ENCODE measurements around the gene PBRM1. TPM values are rescaled to one million over a fixed set of nuclear protein-coding genes. Genes with fewer than 3 reads are reported as not detected.

Gene PBRM1
- total RNA-seq, 1 donor from 2014 or later = 62.6 TPM

- H3K4me1 ChIP-seq (ENCODE audit: control insufficient read depth in 3 of 3, insufficient read depth in 3 of 3, low read length in 3 of 3) = peaks cover 24 to 39% (median 28%) of the 10 kb centered on the region in 3 donors
- peak overlapping the region; percentile 85 to 98 (median 94) for H3K9ac ChIP-seq (ENCODE audit: low read depth in 1 of 3, low read length in 3 of 3)
- peak overlapping the region; percentile 79 for H3K27ac ChIP-seq (ENCODE audit: low read depth, low read length)
- peak overlapping the region; percentile 98 to 100 (median 99) for H3K4me3 ChIP-seq (ENCODE audit: low read length in 3 of 3)
- H3K36me3 ChIP-seq (ENCODE audit: control insufficient read depth in 3 of 3, insufficient read depth in 3 of 3, low read length in 3 of 3) = peaks cover 4 to 21% (median 17%) of the 10 kb centered on the region in 3 donors
- no peaks in the 10 kb centered on the region for H3K27me3 ChIP-seq (ENCODE audit: control insufficient read depth in 3 of 3, insufficient read depth in 3 of 3, low read length in 3 of 3)
- H3K9me3 ChIP-seq (ENCODE audit: control insufficient read depth in 3 of 3, low read length in 3 of 3) = no peaks in the 10 kb centered on the region
Observed at GRCh38 chr3:52705438-52705687, 19.6 kb upstream of the PBRM1 start.

- H3K27me3 ChIP-seq (ENCODE audit: control insufficient read depth in 3 of 3, insufficient read depth in 3 of 3, low read length in 3 of 3) = no peaks in the 10 kb centered on the region
- H3K4me3 ChIP-seq (ENCODE audit: low read length in 3 of 3) = peak overlapping the region; percentile 98 to 100 (median 99)
- H3K9ac ChIP-seq (ENCODE audit: low read depth in 1 of 3, low read length in 3 of 3) = peak overlapping the region; percentile 85 to 98 (median 94)
- peaks cover 24 to 39% (median 28%) of the 10 kb centered on the region in 3 donors for H3K4me1 ChIP-seq (ENCODE audit: control insufficient read depth in 3 of 3, insufficient read depth in 3 of 3, low read length in 3 of 3)
- peak overlapping the region; percentile 79 for H3K27ac ChIP-seq (ENCODE audit: low read depth, low read length)
- H3K9me3 ChIP-seq (ENCODE audit: control insufficient read depth in 3 of 3, low read length in 3 of 3) = no peaks in the 10 kb centered on the region
- H3K36me3 ChIP-seq (ENCODE audit: control insufficient read depth in 3 of 3, insufficient read depth in 3 of 3, low read length in 3 of 3) = peaks cover 4 to 25% (median 17%) of the 10 kb centered on the region in 3 donors
Observed at GRCh38 chr3:52704611-52705437, 19.1 kb upstream of the PBRM1 start.

- Histone ChIP-seq H3K9me3 (ENCODE audit: control insufficient read depth in 3 of 3, low read length in 3 of 3) (no peaks in the 10 kb centered on the region), H3K4me3 (ENCODE audit: low read length in 3 of 3) (no peak overlapping the region), H3K9ac (ENCODE audit: low read depth in 1 of 3, low read length in 3 of 3) (no peak overlapping the region), H3K27me3 (ENCODE audit: control insufficient read depth in 3 of 3, insufficient read depth in 3 of 3, low read length in 3 of 3) (no peaks in the 10 kb centered on the region), H3K36me3 (ENCODE audit: control insufficient read depth in 3 of 3, insufficient read depth in 3 of 3, low read length in 3 of 3) (peaks cover 4 to 16% (median 14%) of the 10 kb centered on the region in 3 donors), H3K27ac (ENCODE audit: low read depth, low read length) (no peak overlapping the region), H3K4me1 (ENCODE audit: control insufficient read depth in 3 of 3, insufficient read depth in 3 of 3, low read length in 3 of 3) (peaks cover 24 to 39% (median 28%) of the 10 kb centered on the region in 3 donors)
Observed at GRCh38 chr3:52703341-52703740, 17.6 kb upstream of the PBRM1 start.

GRCh38 chr3:52697632-52697965, 11.9 kb upstream of the PBRM1 start:
- H3K27me3 ChIP-seq (ENCODE audit: control insufficient read depth in 3 of 3, insufficient read depth in 3 of 3, low read length in 3 of 3) = no peaks in the 10 kb centered on the region
- no peak overlapping the region for H3K4me3 ChIP-seq (ENCODE audit: low read length in 3 of 3)
- no peak overlapping the region for H3K27ac ChIP-seq (ENCODE audit: low read depth, low read length)
- H3K9ac ChIP-seq (ENCODE audit: low read depth in 1 of 3, low read length in 3 of 3) = no peak overlapping the region
- peaks cover 0 to 5% (median 0%) of the 10 kb centered on the region in 3 donors for H3K4me1 ChIP-seq (ENCODE audit: control insufficient read depth in 3 of 3, insufficient read depth in 3 of 3, low read length in 3 of 3)
- H3K9me3 ChIP-seq (ENCODE audit: control insufficient read depth in 3 of 3, low read length in 3 of 3) = no peaks in the 10 kb centered on the region
- H3K36me3 ChIP-seq (ENCODE audit: control insufficient read depth in 3 of 3, insufficient read depth in 3 of 3, low read length in 3 of 3) = peaks cover 36 to 58% (median 55%) of the 10 kb centered on the region in 3 donors

GRCh38 chr3:52696830-52697631, 11.3 kb upstream of the PBRM1 start:
- H3K27me3 ChIP-seq (ENCODE audit: control insufficient read depth in 3 of 3, insufficient read depth in 3 of 3, low read length in 3 of 3) = no peaks in the 10 kb centered on the region
- peaks cover 38 to 60% (median 59%) of the 10 kb centered on the region in 3 donors for H3K36me3 ChIP-seq (ENCODE audit: control insufficient read depth in 3 of 3, insufficient read depth in 3 of 3, low read length in 3 of 3)
- no peak overlapping the region for H3K9ac ChIP-seq (ENCODE audit: low read depth in 1 of 3, low read length in 3 of 3)
- H3K4me3 ChIP-seq (ENCODE audit: low read length in 3 of 3) = no peak overlapping the region
- peaks cover 0 to 2% (median 0%) of the 10 kb centered on the region in 3 donors for H3K4me1 ChIP-seq (ENCODE audit: control insufficient read depth in 3 of 3, insufficient read depth in 3 of 3, low read length in 3 of 3)
- no peak overlapping the region for H3K27ac ChIP-seq (ENCODE audit: low read depth, low read length)
- H3K9me3 ChIP-seq (ENCODE audit: control insufficient read depth in 3 of 3, low read length in 3 of 3) = no peaks in the 10 kb centered on the region

GRCh38 chr3:52695798-52696671, 10.3 kb upstream of the PBRM1 start:
- no peaks in the 10 kb centered on the region for H3K27me3 ChIP-seq (ENCODE audit: control insufficient read depth in 3 of 3, insufficient read depth in 3 of 3, low read length in 3 of 3)
- no peak overlapping the region for H3K4me3 ChIP-seq (ENCODE audit: low read length in 3 of 3)
- H3K9me3 ChIP-seq (ENCODE audit: control insufficient read depth in 3 of 3, low read length in 3 of 3) = no peaks in the 10 kb centered on the region
- no peak overlapping the region for H3K27ac ChIP-seq (ENCODE audit: low read depth, low read length)
- H3K36me3 ChIP-seq (ENCODE audit: control insufficient read depth in 3 of 3, insufficient read depth in 3 of 3, low read length in 3 of 3) = peaks cover 38 to 68% (median 63%) of the 10 kb centered on the region in 3 donors
- no peak overlapping the region for H3K9ac ChIP-seq (ENCODE audit: low read depth in 1 of 3, low read length in 3 of 3)
- H3K4me1 ChIP-seq (ENCODE audit: control insufficient read depth in 3 of 3, insufficient read depth in 3 of 3, low read length in 3 of 3) = no peaks in the 10 kb centered on the region

GRCh38 chr3:52694528-52695189, 8.9 kb upstream of the PBRM1 start:
- Histone ChIP-seq H3K36me3 (ENCODE audit: control insufficient read depth in 3 of 3, insufficient read depth in 3 of 3, low read length in 3 of 3) (peaks cover 44 to 71% (median 70%) of the 10 kb centered on the region in 3 donors), H3K4me3 (ENCODE audit: low read length in 3 of 3) (no peak overlapping the region), H3K27me3 (ENCODE audit: control insufficient read depth in 3 of 3, insufficient read depth in 3 of 3, low read length in 3 of 3) (no peaks in the 10 kb centered on the region), H3K27ac (ENCODE audit: low read depth, low read length) (no peak overlapping the region), H3K9me3 (ENCODE audit: control insufficient read depth in 3 of 3, low read length in 3 of 3) (no peaks in the 10 kb centered on the region), H3K4me1 (ENCODE audit: control insufficient read depth in 3 of 3, insufficient read depth in 3 of 3, low read length in 3 of 3) (no peaks in the 10 kb centered on the region), H3K9ac (ENCODE audit: low read depth in 1 of 3, low read length in 3 of 3) (no peak overlapping the region)

GRCh38 chr3:52693071-52693470, 7.4 kb upstream of the PBRM1 start:
- peaks cover 60 to 87% (median 82%) of the 10 kb centered on the region in 3 donors for H3K36me3 ChIP-seq (ENCODE audit: control insufficient read depth in 3 of 3, insufficient read depth in 3 of 3, low read length in 3 of 3)
- H3K9ac ChIP-seq (ENCODE audit: low read depth in 1 of 3, low read length in 3 of 3) = no peak overlapping the region
- H3K4me1 ChIP-seq (ENCODE audit: control insufficient read depth in 3 of 3, insufficient read depth in 3 of 3, low read length in 3 of 3) = no peaks in the 10 kb centered on the region
- no peaks in the 10 kb centered on the region for H3K27me3 ChIP-seq (ENCODE audit: control insufficient read depth in 3 of 3, insufficient read depth in 3 of 3, low read length in 3 of 3)
- no peak overlapping the region for H3K27ac ChIP-seq (ENCODE audit: low read depth, low read length)
- H3K9me3 ChIP-seq (ENCODE audit: control insufficient read depth in 3 of 3, low read length in 3 of 3) = no peaks in the 10 kb centered on the region
- no peak overlapping the region for H3K4me3 ChIP-seq (ENCODE audit: low read length in 3 of 3)

- Histone ChIP-seq H3K4me3 (ENCODE audit: low read length in 3 of 3) (no peak overlapping the region), H3K27ac (ENCODE audit: low read depth, low read length) (no peak overlapping the region), H3K9ac (ENCODE audit: low read depth in 1 of 3, low read length in 3 of 3) (no peak overlapping the region), H3K9me3 (ENCODE audit: control insufficient read depth in 3 of 3, low read length in 3 of 3) (no peaks in the 10 kb centered on the region), H3K36me3 (ENCODE audit: control insufficient read depth in 3 of 3, insufficient read depth in 3 of 3, low read length in 3 of 3) (peaks cover 52 to 74% (median 67%) of the 10 kb centered on the region in 3 donors), H3K4me1 (ENCODE audit: control insufficient read depth in 3 of 3, insufficient read depth in 3 of 3, low read length in 3 of 3) (peaks cover 8 to 11% (median 11%) of the 10 kb centered on the region in 3 donors), H3K27me3 (ENCODE audit: control insufficient read depth in 3 of 3, insufficient read depth in 3 of 3, low read length in 3 of 3) (no peaks in the 10 kb centered on the region)
Observed at GRCh38 chr3:52690560-52690959, 4.8 kb upstream of the PBRM1 start.
